Nephron progenitor cell (in vitro differentiated cells): ENCODE data around the gene TSFM.

ENCODE experiments used
- DNase-seq: peaks from one replicate; pipeline ENCODE4 v3.0.0; 2021
- H3K27ac Mint-ChIP-seq: 2 replicates; pipeline ENCODE4 v1.8.0; 2021; ENCODE audit warnings: mild to moderate bottlenecking, moderate library complexity, mixed read lengths
- H3K27me3 Mint-ChIP-seq: 2 replicates; pipeline ENCODE4 v1.8.0; 2021; ENCODE audit warnings: mild to moderate bottlenecking, low read depth, mixed read lengths; ENCODE audit not compliant: poor library complexity
- H3K36me3 Mint-ChIP-seq: 2 replicates; pipeline ENCODE4 v1.8.0; 2021; ENCODE audit warnings: low read depth, mixed read lengths
- H3K4me1 Mint-ChIP-seq: 2 replicates; pipeline ENCODE4 v1.8.0; 2021; ENCODE audit warnings: mixed read lengths
- H3K4me3 Mint-ChIP-seq: 2 replicates; pipeline ENCODE4 v1.8.0; 2021; ENCODE audit warnings: mild to moderate bottlenecking, moderate library complexity, mixed read lengths
- H3K9me3 Mint-ChIP-seq: 2 replicates; pipeline ENCODE4 v1.8.0; 2021; ENCODE audit warnings: mild to moderate bottlenecking, moderate library complexity, mixed read lengths
- TF ChIP-seq, protein P1 (sequence below): fragments of 200-600 bp; sonication (generic); IDR thresholded peaks from 2 replicates; pipeline ENCODE4 v1.5.0; 2021; ENCODE audit warnings: antibody characterized with exemption

TSFM gene

DNA sequence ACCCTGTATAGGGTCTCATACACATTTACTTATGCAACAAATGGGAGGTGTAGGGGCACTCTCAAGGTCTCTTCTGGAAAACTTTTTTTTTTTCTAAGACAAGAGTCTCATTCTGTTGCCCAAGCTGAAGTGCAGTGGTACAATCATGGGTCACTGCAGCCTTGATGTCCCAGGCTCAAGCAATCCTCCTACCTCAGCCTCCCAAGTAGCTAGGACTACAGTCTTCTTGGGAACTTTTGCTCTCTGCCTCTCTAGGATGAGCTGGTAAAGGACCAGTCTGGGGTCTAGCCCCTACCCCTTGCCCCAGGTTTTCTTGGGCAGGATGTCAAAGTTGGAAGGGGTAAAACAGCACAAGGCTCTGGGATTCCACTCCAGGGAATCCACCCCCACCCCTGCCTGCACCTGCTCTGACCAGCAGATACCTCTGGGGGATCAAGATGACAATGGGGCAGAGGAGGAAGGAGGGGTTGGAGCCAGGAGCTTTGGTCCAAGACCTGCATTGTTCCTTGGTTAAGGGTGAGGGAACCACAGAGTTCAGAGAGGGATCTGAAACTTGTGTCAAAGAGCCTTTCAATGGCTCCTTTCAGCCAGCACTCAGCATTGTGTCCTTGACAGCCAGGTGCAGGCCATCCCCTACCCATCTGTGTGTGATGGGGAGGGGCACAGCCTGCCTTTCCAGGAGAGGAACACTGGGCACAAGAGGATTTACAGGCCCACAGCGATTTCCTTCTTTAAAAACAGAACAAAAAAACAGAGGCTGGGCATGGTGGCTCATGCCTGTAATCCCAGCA is 51.7 kb downstream of the TSFM start:
- no peak for DNase-seq
- Mint-ChIP-seq H3K36me3 (no peaks in the 10 kb centered on the region), H3K27ac (peak overlapping the region; percentile 48), H3K4me1 (peaks cover 76% of the 10 kb centered on the region), H3K27me3 (no peaks in the 10 kb centered on the region), H3K9me3 (no peaks in the 10 kb centered on the region), H3K4me3 (no peak overlapping the region)
- TF ChIP-seq, protein P1, sequence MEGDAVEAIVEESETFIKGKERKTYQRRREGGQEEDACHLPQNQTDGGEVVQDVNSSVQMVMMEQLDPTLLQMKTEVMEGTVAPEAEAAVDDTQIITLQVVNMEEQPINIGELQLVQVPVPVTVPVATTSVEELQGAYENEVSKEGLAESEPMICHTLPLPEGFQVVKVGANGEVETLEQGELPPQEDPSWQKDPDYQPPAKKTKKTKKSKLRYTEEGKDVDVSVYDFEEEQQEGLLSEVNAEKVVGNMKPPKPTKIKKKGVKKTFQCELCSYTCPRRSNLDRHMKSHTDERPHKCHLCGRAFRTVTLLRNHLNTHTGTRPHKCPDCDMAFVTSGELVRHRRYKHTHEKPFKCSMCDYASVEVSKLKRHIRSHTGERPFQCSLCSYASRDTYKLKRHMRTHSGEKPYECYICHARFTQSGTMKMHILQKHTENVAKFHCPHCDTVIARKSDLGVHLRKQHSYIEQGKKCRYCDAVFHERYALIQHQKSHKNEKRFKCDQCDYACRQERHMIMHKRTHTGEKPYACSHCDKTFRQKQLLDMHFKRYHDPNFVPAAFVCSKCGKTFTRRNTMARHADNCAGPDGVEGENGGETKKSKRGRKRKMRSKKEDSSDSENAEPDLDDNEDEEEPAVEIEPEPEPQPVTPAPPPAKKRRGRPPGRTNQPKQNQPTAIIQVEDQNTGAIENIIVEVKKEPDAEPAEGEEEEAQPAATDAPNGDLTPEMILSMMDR, result no peak

DNA sequence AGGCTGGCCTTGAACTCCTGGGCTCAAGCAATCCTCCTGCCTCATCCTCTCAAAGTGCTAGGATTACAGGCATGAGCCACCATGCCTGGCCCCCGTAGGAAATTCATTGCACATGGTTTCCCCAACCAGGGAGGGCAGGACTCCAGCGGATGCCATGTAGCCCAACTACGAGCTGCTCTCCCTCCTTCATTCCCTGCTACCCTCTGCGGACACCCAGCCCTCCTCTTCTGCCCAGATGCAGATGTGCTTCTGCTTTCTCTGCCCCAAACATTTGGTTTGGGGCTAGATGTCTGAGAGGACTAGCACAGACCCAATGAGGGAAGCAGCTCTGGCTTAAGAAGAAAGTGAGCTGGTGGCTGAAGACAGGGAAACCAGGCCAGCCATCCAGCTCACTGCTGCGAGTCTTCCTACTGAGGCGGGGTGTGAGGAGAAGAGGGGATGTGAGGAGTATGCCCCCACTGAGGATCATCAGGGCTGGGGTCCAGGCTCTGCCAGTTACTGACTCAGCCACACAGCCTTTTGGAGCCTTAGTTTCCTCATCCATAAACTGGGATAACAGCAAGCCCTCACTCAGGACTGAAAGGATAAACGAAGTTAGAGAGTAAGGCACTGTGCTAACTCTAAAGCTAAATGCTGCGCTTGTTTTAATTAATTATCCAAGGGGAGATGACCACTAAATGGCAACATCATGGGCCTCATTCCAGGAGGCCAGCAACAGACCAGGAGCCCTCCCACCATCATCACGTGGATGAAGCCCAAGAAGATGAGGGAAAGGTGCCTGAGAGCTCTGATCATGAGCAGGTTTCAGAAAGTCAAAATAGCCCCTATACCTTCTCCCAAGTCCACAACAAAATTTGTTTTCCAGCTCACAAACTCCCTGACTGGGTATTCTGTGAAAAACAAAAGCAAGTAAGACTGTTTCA is 53.0 kb downstream of the TSFM start:
- H3K27me3 Mint-ChIP-seq, result no peaks in the 10 kb centered on the region
- no peak for DNase-seq
- TF ChIP-seq, protein P1, result no peak
- peaks cover 89% of the 10 kb centered on the region for H3K4me1 Mint-ChIP-seq
- H3K27ac Mint-ChIP-seq, result peak overlapping the region; percentile 16
- H3K9me3 Mint-ChIP-seq, result no peaks in the 10 kb centered on the region
- H3K4me3 Mint-ChIP-seq, result peak overlapping the region; percentile 13
- H3K36me3 Mint-ChIP-seq, result no peaks in the 10 kb centered on the region

DNA sequence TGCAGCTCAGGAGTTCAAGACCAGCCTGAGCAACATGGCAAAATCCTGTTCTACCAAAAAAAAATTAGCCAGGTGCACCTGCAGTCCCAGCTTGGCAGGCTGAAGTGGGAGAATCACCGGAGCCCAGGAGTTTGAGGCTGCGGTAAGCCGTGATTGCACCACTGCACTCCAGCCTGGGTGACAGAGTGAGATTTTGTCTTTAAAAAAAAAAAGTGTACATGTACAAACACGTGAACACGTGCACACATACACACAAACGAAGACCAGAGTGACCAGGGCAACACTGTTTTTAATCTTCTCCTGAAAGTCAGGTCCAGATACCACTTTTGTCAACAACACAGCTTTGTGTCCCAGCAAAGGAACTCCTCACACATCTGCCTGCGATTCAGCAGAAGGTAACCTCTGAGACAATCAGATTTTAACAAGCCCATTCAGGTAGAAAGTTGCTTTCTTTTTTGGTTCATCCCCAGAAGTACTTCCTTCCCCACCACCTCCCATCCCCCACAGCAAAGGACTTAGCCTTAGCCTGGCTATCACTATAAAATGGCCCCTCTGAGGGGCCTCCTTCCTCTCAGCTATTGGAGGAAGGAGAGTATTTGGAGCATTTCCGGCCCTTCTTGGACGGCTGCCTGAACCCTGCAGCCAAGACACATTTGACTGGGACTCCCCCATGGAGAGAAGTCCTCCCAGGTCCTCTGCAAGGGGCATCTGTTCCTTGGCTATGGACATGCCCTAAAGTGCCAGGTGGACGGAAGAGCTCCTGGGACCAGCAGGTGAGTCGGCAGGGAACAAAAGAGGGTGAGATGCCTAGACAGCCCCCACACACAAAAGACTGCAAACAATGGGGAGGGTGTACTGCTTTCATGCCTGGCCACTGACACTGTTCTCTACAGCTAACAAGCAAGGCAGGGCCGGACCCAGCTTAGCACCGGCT is 54.1 kb downstream of the TSFM start:
- no peaks in the 10 kb centered on the region for H3K9me3 Mint-ChIP-seq
- H3K4me1 Mint-ChIP-seq, result peaks cover 95% of the 10 kb centered on the region
- TF ChIP-seq, protein P1, result no peak
- no peaks in the 10 kb centered on the region for H3K36me3 Mint-ChIP-seq
- H3K27me3 Mint-ChIP-seq, result no peaks in the 10 kb centered on the region
- peak overlapping the region; percentile 72 for H3K4me3 Mint-ChIP-seq
- DNase-seq, result peak; percentile 43
- H3K27ac Mint-ChIP-seq, result peak overlapping the region; percentile 97

DNA sequence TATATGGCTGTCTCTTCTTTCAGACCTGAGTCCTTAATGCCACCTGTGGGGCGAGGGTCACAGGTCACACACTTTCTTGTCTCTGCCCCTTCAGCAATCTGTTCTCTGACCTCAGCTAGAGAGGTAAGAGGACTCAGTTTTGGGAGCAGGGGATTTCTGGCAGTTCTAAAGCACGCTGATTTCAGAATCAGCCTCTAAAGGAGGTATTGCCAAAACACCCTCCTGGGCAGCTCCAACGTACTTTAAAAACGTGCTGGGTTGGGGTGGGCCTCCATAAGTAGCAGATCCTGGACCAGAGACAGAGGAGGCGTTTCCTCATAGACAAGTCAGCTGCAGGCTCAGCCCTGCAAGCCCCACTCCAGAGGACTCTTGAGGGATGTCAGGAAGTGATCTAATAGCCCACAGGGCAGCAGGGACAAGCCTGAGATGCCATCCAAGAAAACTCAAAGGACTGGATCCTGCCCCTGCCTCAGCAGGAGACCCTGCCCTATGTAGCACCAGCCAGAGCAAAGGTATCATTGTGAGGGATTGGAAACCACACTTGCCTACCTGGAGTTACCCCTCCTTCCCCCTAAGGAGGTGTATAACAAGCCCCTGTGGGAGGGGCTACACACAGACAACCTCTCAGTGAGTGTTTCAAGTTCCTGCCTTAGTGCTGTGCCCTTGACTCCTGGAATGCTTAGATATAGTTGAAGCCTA is 55.4 kb downstream of the TSFM start:
- DNase-seq, result no peak
- Mint-ChIP-seq H3K9me3 (no peaks in the 10 kb centered on the region), H3K36me3 (no peaks in the 10 kb centered on the region), H3K27me3 (no peaks in the 10 kb centered on the region), H3K4me3 (peak overlapping the region; percentile 34), H3K4me1 (peaks cover 96% of the 10 kb centered on the region), H3K27ac (peak overlapping the region; percentile 98)
- TF ChIP-seq, protein P1, result no peak

DNA sequence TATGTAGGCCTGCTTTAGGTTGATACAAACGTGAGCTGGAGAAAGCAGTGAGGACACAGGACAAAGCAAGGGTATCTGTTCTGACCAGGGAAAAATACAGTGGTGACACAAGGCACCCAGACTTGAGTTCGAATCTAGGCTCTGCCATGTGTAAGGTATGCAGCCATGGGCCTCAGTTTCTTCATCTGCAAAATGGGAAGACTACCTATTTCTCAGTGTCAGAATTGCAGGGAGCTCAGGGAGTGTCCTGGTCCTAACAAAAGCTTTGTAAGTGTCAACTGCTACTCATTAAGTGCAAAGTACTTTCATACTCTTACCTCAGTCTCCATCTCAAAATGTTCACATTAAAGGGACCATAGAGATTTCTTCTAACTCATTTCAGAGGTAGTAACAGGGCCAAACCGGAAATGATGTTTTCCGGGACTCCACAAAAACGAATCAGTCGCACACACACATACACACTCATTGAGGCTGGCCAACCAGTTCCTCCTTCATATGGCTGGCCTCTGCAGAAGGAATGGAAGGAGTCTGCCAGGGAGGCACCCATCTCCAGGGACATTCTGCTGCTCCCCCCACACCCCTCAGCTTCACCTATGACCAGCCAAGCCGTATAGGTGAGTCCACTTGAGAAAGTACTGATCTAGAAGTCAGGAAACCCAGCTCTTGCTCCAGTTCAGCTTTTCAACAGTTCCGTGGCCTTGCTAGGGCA is 56.2 kb downstream of the TSFM start:
- Mint-ChIP-seq H3K36me3 (no peaks in the 10 kb centered on the region), H3K4me3 (no peak overlapping the region), H3K27ac (peak overlapping the region; percentile 98), H3K4me1 (peaks cover 96% of the 10 kb centered on the region), H3K9me3 (no peaks in the 10 kb centered on the region), H3K27me3 (no peaks in the 10 kb centered on the region)
- no peak for DNase-seq
- TF ChIP-seq, protein P1, result no peak
